ENCODE data around the gene CXCR3. TPM values are rescaled to one million over a fixed set of nuclear protein-coding genes. Genes with fewer than 3 reads are reported as not detected.

CXCR3 gene
- total RNA-seq, 1 donor from 2014 or later = not detected

DNA sequence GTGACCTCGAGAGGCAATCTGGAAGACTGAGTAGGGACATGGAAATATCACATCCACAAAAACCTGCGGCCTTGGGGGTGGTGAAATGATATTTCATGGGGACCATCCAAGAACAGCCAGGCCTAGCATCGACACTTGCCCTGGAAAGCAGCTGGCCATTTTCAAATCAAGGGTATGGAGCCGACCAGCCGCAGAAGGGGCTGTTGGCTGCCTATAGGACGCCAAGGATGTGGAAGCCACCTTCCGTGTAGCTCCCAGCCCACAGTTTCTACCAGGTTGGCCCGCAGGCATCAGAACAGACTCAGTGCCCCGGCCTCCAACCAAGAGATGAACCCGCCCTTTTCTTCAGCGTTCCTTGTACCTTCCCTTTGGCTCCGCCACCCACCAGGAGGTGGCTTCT lies 43.6 kb upstream of the CXCR3 start:
- no peaks in the 10 kb centered on the region for H3K4me1 Mint-ChIP-seq
- H3K9me3 Mint-ChIP-seq = peaks cover 4% of the 10 kb centered on the region
- no peak overlapping the region for H3K4me3 Mint-ChIP-seq
- TF ChIP-seq, protein P1, sequence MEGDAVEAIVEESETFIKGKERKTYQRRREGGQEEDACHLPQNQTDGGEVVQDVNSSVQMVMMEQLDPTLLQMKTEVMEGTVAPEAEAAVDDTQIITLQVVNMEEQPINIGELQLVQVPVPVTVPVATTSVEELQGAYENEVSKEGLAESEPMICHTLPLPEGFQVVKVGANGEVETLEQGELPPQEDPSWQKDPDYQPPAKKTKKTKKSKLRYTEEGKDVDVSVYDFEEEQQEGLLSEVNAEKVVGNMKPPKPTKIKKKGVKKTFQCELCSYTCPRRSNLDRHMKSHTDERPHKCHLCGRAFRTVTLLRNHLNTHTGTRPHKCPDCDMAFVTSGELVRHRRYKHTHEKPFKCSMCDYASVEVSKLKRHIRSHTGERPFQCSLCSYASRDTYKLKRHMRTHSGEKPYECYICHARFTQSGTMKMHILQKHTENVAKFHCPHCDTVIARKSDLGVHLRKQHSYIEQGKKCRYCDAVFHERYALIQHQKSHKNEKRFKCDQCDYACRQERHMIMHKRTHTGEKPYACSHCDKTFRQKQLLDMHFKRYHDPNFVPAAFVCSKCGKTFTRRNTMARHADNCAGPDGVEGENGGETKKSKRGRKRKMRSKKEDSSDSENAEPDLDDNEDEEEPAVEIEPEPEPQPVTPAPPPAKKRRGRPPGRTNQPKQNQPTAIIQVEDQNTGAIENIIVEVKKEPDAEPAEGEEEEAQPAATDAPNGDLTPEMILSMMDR (IDR thresholded peaks at IDR 0.05; ENCODE audit: unreplicated experiment) = no peak
- H3K36me3 Mint-ChIP-seq = no peaks in the 10 kb centered on the region
- no peak overlapping the region for H3K27ac Mint-ChIP-seq
- no peak for DNase-seq (ENCODE audit: low spot score in 2 of 2, unreplicated experiment in 2 of 2)
- peaks cover 3% of the 10 kb centered on the region for H3K27me3 Mint-ChIP-seq (ENCODE audit: low read depth)

DNA sequence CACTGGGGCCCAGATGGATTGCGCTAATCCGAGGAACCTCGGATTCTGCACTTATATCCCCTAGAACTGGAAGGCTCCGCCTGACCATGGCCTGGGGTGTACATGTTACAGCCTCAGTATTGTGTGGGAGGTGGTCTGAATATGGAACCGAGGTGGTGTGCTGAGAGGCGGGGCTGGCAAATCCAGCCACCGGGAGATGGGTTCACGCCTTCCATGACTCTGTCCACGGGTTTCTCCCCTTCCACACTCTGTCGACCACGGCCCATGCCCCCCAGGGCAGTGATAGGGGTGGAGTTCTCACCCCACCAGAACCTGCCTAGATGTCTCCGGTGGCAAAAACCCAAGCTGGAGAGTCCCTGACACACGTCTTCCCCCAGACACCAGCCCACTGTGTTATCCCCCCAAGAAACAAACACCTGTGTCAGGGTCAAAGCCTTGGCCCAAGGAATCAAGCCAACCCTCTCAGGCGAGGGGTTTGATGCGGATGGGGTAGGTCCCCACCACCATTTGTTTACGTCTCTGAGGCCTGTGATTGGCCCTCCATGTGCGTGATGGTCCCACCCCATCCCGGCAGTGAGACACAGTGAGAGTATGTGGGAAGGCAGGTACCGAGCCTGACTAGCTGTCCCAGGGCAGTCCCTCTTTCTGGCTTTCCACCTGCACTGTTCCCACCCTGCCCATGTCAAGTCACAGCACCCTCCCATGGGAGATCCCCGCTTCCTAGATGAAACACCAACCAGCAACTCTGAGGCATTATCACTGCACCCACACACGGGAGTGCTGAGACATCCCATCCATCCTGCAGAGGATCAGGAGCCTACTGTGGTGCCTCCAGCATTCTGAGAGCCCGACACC lies 42.5 kb upstream of the CXCR3 start:
- Mint-ChIP-seq H3K27ac (no peak overlapping the region), H3K4me3 (no peak overlapping the region), H3K4me1 (no peaks in the 10 kb centered on the region), H3K36me3 (no peaks in the 10 kb centered on the region), H3K27me3 (ENCODE audit: low read depth) (peaks cover 5% of the 10 kb centered on the region), H3K9me3 (peaks cover 11% of the 10 kb centered on the region)
- no peak for DNase-seq (ENCODE audit: low spot score in 2 of 2, unreplicated experiment in 2 of 2)
- TF ChIP-seq, protein P1 (IDR thresholded peaks at IDR 0.05; ENCODE audit: unreplicated experiment) = no peak

DNA sequence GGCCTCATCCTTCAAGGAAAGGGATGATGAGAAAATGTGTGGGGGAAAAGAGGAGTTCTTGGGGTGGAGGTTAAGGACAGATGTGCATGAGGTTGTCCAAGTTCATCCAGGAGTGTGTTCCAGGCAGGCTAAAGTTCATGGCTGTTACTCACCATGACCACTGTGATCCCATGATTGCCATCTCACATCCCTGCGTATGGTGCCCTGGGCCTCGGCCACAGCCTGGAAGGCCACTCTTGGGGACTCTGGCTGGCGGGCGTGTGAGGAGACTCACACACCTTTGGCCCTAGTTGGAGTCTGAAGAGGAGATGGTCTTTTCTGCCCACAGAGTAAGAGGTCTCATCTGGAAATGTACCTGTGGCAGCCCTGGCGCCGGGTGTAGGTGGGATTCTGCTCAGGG lies 41.6 kb upstream of the CXCR3 start:
- Mint-ChIP-seq H3K27ac (no peak overlapping the region), H3K36me3 (no peaks in the 10 kb centered on the region), H3K4me1 (no peaks in the 10 kb centered on the region), H3K9me3 (peaks cover 11% of the 10 kb centered on the region), H3K27me3 (ENCODE audit: low read depth) (peaks cover 5% of the 10 kb centered on the region), H3K4me3 (no peak overlapping the region)
- no peak for DNase-seq (ENCODE audit: low spot score in 2 of 2, unreplicated experiment in 2 of 2)
- TF ChIP-seq, protein P1 (IDR thresholded peaks at IDR 0.05; ENCODE audit: unreplicated experiment) = no peak

DNA sequence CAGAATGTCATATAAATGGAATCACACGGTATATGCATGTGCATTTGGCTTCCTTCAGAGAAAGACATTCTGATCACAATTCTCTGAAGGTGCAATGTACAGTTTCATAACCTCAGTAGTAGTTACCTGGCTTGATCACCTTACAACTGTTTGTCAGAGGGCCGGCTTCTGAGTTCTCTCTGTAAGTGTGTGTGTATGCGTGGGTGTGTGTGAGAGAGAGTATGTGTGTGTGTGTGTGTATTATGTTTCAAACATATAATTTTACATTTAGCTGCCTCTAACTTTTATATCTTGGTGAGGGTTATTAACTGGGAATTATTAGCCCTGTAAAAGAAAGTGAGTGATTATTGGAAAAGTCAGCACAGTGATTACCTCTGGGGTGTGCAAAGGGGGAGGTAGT lies 41.0 kb upstream of the CXCR3 start:
- no peak overlapping the region for H3K27ac Mint-ChIP-seq
- TF ChIP-seq, protein P1 (IDR thresholded peaks at IDR 0.05; ENCODE audit: unreplicated experiment) = no peak
- no peaks in the 10 kb centered on the region for H3K36me3 Mint-ChIP-seq
- no peaks in the 10 kb centered on the region for H3K4me1 Mint-ChIP-seq
- no peak overlapping the region for H3K4me3 Mint-ChIP-seq
- peaks cover 5% of the 10 kb centered on the region for H3K27me3 Mint-ChIP-seq (ENCODE audit: low read depth)
- DNase-seq (ENCODE audit: low spot score in 2 of 2, unreplicated experiment in 2 of 2) = no peak
- H3K9me3 Mint-ChIP-seq = peaks cover 13% of the 10 kb centered on the region

DNA sequence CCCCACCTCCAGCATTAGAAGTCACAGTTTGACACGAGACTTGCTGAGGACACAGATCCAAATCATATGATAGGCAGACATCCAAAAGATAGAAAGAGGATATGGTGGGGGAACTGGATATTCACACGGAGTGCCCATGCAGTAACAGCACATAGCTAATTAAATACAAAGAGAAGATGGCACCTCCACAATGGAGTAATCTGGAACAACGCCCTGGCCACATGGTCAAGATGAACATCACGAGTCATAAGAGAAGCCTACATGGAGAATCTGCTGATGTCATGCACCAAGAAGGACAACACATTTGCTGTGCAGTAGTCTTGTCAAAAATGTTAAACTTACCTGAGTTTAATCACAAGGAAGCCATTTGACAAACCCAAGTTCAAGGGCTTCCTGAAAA lies 39.0 kb upstream of the CXCR3 start:
- Mint-ChIP-seq H3K4me1 (no peaks in the 10 kb centered on the region), H3K4me3 (no peak overlapping the region), H3K36me3 (no peaks in the 10 kb centered on the region), H3K9me3 (peaks cover 14% of the 10 kb centered on the region), H3K27me3 (ENCODE audit: low read depth) (peaks cover 5% of the 10 kb centered on the region), H3K27ac (no peak overlapping the region)
- DNase-seq (ENCODE audit: low spot score in 2 of 2, unreplicated experiment in 2 of 2) = no peak
- TF ChIP-seq, protein P1 (IDR thresholded peaks at IDR 0.05; ENCODE audit: unreplicated experiment) = no peak

Measured in mesothelial cell of epicardium (in vitro differentiated cells).